Measurements from ENCODE around the gene LARGE1.

The LARGE1 gene

GRCh38 chr22:33706100-33706499, 214.2 kb downstream of the LARGE1 start:
- no peak for DNase-seq

DNA sequence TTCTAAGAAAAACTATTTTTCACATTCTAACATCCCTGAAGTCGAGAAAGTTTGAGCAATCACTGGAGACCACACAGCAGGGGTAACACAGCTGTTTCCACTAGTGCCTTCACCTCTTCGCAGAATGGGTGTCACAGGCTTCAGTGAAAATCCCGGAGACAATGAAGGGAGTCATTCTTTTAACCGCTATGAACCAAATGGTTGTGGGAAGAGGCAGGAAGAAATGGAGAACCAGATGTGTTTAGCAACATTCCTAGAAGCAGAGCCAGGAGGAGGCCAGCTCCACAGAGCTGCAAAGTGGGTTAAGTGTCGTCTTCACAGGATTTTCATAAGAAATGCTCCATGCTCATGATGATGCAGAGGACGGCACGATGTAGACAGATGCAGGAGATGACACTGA, 221.1 kb downstream of the LARGE1 start:
- peak; percentile 45 for DNase-seq

GRCh38 chr22:33697640-33698039, 222.6 kb downstream of the LARGE1 start:
- peak; percentile 59 for DNase-seq

DNA sequence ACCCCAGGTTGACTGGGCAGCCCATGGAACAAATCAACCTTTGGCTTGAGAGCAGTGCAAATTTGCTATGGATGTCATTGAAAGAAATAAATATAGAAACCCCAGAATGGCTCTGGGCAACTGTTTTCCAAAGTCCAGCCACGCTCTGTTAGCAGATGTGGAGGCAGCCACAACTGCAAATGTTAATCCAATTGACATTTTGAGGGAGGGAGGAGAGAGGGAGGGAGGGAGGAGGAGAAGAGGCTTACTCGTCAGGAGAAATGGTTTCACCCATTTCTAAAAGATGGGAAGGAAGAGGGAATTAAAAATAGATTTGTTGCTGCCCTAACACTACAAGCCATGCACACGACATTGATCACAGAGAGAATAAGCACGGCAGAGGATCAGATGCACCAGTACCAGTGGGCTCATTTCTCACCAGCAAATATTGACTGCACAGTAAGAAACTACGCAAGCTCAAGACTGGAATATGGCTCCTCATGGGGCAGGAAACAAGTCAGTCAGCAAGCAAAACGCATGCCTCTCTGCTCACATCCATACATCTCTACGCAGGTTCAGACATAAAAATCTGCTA, 229.1 kb downstream of the LARGE1 start:
- DNase-seq, result no peak

GRCh38 chr22:33688903-33689302, 231.4 kb downstream of the LARGE1 start:
- no peak for DNase-seq

DNA sequence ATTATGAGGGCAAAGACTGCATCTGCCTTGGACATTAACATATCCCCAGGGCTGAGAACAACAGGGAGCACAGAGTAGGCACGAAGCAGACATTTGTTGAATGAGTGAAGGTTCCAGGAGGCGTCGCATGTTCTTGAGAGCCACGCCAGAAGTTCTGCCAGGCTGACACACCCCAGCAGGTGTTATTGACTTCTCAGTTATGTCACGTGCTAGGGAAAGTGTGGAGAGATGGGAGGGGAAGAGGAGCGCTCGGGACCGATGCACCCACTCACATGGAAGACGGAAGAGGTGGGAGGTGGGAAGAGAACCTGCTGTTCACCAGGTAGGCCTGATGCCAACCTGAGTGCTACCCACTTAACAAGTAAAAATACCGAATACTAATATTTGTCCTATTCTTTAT, 232.8 kb downstream of the LARGE1 start:
- no peak for DNase-seq

- DNase-seq, result no peak
Measured at GRCh38 chr22:33684087-33684486, 236.2 kb downstream of the LARGE1 start.

DNA sequence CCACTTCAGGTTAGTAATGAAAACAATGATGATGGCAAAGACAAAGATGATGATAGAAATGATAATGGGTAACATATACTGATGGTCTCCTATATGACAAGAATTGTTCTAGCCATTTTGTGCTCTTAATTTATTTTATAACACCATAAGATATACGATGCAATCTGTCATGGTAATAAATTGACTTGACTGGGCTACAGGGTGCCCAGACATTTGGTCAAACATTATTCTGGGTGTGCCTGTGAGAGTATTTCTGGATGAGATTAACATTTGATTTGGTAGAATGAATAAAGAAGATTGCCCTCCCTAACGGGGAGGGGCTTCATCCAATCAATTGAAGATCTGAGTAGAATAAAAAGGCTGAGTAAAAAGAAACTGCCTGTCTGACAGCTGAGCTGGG, 237.3 kb downstream of the LARGE1 start:
- no peak for DNase-seq

- DNase-seq, result no peak
Measured at GRCh38 chr22:33680632-33681031, 239.6 kb downstream of the LARGE1 start.

- no peak for DNase-seq
Measured at GRCh38 chr22:33678523-33678922, 241.8 kb downstream of the LARGE1 start.

DNA sequence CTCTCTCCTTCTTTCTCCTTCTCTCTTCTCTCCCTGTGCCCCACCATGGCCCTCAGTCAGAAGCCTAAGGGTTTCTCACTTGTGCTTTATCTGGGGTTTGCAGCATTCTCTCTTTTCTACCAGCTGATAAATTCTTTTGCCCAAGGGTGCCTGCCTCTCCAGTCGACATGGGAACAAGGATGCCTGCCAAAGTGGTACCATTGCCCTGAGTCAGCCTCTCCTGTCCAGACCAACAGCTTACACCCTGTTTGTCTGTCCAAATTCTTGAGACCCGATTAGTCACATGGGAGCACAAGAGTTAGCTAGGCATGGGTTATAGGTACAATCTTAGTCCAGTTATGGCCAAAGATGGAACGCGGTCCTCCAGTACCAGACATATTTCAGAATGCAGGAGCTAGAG, 242.7 kb downstream of the LARGE1 start:
- DNase-seq, result no peak

- no peak for DNase-seq
Measured at GRCh38 chr22:33674357-33674756, 245.9 kb downstream of the LARGE1 start.

GRCh38 chr22:33669746-33670145, 250.5 kb downstream of the LARGE1 start:
- no peak for DNase-seq

DNA sequence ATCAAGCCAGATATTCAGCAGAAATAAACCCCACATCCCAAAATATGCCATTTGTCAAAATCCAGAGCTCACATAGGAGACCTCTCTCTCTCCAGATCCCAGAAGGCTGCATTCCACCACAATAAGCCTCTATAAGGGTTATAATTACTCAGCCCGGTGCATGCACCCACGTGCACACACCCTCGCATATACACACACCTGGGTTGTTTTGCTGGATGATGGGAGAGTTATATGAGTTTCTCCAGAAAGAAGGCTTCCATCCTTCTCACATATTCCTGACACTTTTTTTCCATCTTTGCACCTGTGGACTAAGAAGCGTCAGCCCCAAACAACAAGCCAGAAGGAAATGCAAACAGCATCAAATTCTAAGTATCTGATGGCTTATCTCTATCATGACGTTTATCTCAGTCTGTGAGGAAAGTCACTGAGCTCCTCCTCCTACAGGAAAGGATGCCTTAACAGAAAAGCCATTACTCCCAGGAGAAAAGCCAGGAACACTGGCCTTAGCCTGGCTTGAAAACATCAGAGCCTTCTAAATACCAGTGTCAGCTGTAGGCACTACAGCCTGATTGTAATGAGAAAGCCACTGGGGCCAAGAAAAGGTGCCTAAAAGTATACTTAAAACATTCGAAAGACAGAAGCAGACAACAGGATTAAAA, 253.2 kb downstream of the LARGE1 start:
- DNase-seq, result no peak

DNA sequence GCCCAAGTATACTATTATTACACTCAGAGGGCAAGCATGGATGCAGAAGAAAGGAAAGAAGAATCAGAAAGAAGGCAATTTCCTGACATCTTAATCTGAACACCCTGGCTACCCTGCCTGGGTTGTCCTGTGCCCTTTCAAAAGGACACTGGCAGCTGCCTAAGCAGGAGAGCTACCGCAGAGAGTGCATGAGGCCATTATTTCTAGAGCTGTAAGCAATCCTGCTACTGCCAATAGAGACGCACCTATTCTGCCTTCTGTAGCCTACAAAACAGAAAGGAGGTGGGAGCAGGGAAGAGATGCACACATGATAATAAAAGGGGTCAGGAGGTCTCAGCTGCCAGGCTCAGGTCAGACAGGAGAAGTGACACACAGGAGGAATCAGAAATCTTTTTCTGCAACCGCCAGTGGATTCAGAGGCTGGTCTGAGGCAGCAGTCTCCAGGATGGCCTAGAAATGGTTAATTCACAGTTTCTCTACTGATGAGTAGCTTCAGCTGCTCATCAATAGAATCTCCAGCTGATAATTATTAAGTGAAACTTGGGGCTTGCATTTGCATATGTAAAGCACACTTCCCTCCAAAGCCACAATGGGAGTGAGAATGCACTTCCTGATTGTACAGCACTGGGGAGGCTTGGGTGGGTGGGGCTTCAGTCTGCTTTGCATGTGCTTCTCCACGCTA, 253.9 kb downstream of the LARGE1 start:
- no peak for DNase-seq

- DNase-seq, result peak; percentile 29
Measured at GRCh38 chr22:33659448-33659847, 260.8 kb downstream of the LARGE1 start.

GRCh38 chr22:33658775-33659174, 261.5 kb downstream of the LARGE1 start:
- DNase-seq, result peak; percentile 47

DNA sequence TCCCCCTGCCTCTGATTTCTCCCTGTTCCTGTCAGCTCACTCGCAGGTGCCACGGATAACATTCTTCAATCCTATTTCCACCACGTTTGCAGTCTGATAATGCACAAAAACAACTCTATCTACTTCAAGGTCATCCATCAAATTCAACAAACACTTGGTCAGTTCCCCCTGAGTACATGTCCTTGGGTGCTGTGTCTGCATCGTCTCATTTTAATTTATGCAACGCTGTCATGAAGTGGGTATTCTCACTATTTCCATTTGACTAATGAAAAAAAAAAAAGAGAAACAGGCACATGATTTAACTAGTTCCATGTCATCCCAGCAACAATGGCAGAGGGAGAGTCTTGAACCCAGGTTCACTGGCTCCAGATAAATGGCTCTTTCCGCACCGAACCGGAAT, 262.6 kb downstream of the LARGE1 start:
- no peak for DNase-seq

- DNase-seq, result peak; percentile 4
Measured at GRCh38 chr22:33656808-33657628, 263.3 kb downstream of the LARGE1 start.

GRCh38 chr22:33654173-33654895, 265.9 kb downstream of the LARGE1 start:
- no peak for DNase-seq

GRCh38 chr22:33653532-33654063, 266.7 kb downstream of the LARGE1 start:
- no peak for DNase-seq

DNA sequence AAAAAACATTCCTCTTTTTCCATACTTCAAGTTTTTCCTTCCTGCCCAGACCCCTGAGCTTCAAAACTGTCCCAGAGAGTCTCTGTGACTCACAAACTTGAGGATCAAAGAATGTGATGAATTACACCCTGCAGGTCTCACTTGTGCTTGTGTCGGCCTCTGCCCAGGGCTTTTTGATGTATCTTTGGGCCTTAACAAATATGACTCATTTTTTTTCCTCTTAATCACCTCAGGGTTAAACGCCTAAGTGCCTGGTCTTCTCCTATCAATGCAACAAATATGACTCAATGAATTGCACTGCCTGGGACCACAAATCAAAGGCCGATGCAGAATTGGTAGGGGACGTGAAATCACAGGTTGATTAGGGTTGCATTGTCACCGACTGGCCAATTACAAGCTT, 267.7 kb downstream of the LARGE1 start:
- peak; percentile 15 for DNase-seq

- DNase-seq, result no peak
Measured at GRCh38 chr22:33650244-33650643, 270.0 kb downstream of the LARGE1 start.
